Caco-2 (cell line): ENCODE measurements around the gene TMC1. TPM values are rescaled to one million over a fixed set of nuclear protein-coding genes. Genes with fewer than 3 reads are reported as not detected.

Experiments used
- BruUV-seq: library from RNA; stranded (reverse); fragments of 400-500 nt; replicated peaks from 2 replicates; lab custom pipeline; 2021; lab: Mats Ljungman, UMichigan
- CTCF ChIA-PET: fragments of 300-600 bp; sonication (Branson Sonifier 250); formaldehyde crosslinking; loops from one replicate; lab custom pipeline; 2022; ENCODE audit warnings: antibody characterized with exemption; lab: Charles Lee
- POLR2A ChIA-PET: fragments of 300-600 bp; sonication (Branson Sonifier 250); formaldehyde crosslinking; loops from one replicate; lab custom pipeline; 2022; ENCODE audit warnings: antibody characterized with exemption; lab: Charles Lee
- DNase-seq, 2 experiments: peaks; one replicate each; pipeline versions ENCODE4 v3.0.0 to v3.0.0-alpha.2; 2020 to 2022
- H3K27me3 ChIP-seq: replicated peaks from 2 replicates; pipeline ENCODE4 v1.6.0; 2011; ENCODE audit warnings: low read length; ENCODE audit not compliant: control insufficient read depth, insufficient read depth
- H3K36me3 ChIP-seq: 2 replicates; pipeline ENCODE4 v1.5.1; 2011; ENCODE audit warnings: low read length; ENCODE audit not compliant: control insufficient read depth, insufficient read depth
- H3K4me1 ChIP-seq: fragments of 250-450 bp; sonication (Bioruptor Pico); 2 replicates; pipeline ENCODE4 v1.5.1; 2020; ENCODE audit warnings: mild to moderate bottlenecking
- H3K4me3 ChIP-seq: 2 replicates; pipeline ENCODE4 v1.5.1; 2011; ENCODE audit warnings: low read depth, mild to moderate bottlenecking, control low read depth, low read length
- H3K9me3 ChIP-seq: fragments of 250-450 bp; sonication (Bioruptor Pico); 2 replicates; pipeline ENCODE4 v1.5.1; 2020; ENCODE audit warnings: mild to moderate bottlenecking, moderate library complexity
- H3K27ac Mint-ChIP-seq: one replicate; pipeline ENCODE4 v1.8.0; 2022; ENCODE audit warnings: mixed read lengths; ENCODE audit not compliant: unreplicated experiment
- H3K27me3 Mint-ChIP-seq: one replicate; pipeline ENCODE4 v1.8.0; 2022; ENCODE audit warnings: mixed read lengths; ENCODE audit not compliant: insufficient read depth, unreplicated experiment
- H3K36me3 Mint-ChIP-seq: one replicate; pipeline ENCODE4 v1.8.0; 2022; ENCODE audit warnings: mild to moderate bottlenecking, mixed read lengths; ENCODE audit not compliant: insufficient read depth, unreplicated experiment
- H3K4me1 Mint-ChIP-seq: one replicate; pipeline ENCODE4 v1.8.0; 2022; ENCODE audit warnings: low read depth, mixed read lengths; ENCODE audit not compliant: unreplicated experiment
- H3K4me3 Mint-ChIP-seq: one replicate; pipeline ENCODE4 v1.8.0; 2022; ENCODE audit warnings: mild to moderate bottlenecking, moderate library complexity, mixed read lengths; ENCODE audit not compliant: unreplicated experiment
- H3K9me3 Mint-ChIP-seq: one replicate; pipeline ENCODE4 v1.8.0; 2022; ENCODE audit warnings: mixed read lengths; ENCODE audit not compliant: unreplicated experiment
- CTCF ChIP-seq, 2 experiments: fragments of 200-600 bp in 1 of 2; IDR thresholded peaks; 1 replicate in 1 of 2; 2 replicates in 1 of 2; pipeline versions ENCODE4 v1.5.1 to v1.8.0; 2011 to 2022; ENCODE audit warnings: antibody characterized with exemption in 1 of 2, control low read depth in 1 of 2, inconsistent platforms in 1 of 2, low read depth in 1 of 2, low read length in 1 of 2, mild to moderate bottlenecking in 1 of 2, moderate library complexity in 1 of 2; ENCODE audit not compliant: insufficient read depth in 1 of 2, severe bottlenecking in 1 of 2, unreplicated experiment in 1 of 2
- intact Hi-C: fragments of 100-400 bp; cut with micrococcal nuclease; formaldehyde crosslinking; loops from one replicate; pipeline ENCODE4 v1.10.0; 2022; ENCODE audit not compliant: unreplicated experiment
- total RNA-seq: library from RNA; stranded (reverse); gene quantifications from 2 replicates; pipeline ENCODE4 v1.2.3, GENCODE V29; 2022

TMC1 gene
- total RNA-seq, 1 experiment from 2014 or later, result not detected

- POLR2A ChIA-PET, result no interaction called here
Observed at GRCh38 chr9:72633966-72634365, 112.6 kb downstream of the TMC1 start.

GRCh38 chr9:72635197-72635596, 113.8 kb downstream of the TMC1 start:
- Histone ChIP-seq H3K9me3 (no peaks in the 10 kb centered on the region), H3K4me3 (no peak overlapping the region), H3K36me3 (no peaks in the 10 kb centered on the region), H3K27me3 (no peaks in the 10 kb centered on the region), H3K4me1 (no peaks in the 10 kb centered on the region)
- ChIA-PET POLR2A (no interaction called here), CTCF (no interaction called here)
- Mint-ChIP-seq H3K27ac (no peak overlapping the region), H3K4me1 (no peaks in the 10 kb centered on the region), H3K9me3 (no peaks in the 10 kb centered on the region), H3K27me3 (no peaks in the 10 kb centered on the region), H3K36me3 (no peaks in the 10 kb centered on the region), H3K4me3 (no peak overlapping the region)
- no peak for TF ChIP-seq CTCF (IDR thresholded peaks at IDR 0.05; ENCODE audit: insufficient read depth in 1 of 2, low read depth in 1 of 2, low read length in 1 of 2, severe bottlenecking in 1 of 2, unreplicated experiment in 1 of 2)
- DNase-seq, result peak in 1 of 2 experiments; percentile 0
- intact Hi-C loops, result no loop called here
- BruUV-seq, result no TSS peak

More at GRCh38 chr9:72633966-72634365, 112.6 kb downstream of the TMC1 start:
- Mint-ChIP-seq H3K36me3 (no peaks in the 10 kb centered on the region), H3K4me1 (no peaks in the 10 kb centered on the region), H3K4me3 (no peak overlapping the region), H3K27ac (no peak overlapping the region), H3K27me3 (no peaks in the 10 kb centered on the region), H3K9me3 (no peaks in the 10 kb centered on the region)
- intact Hi-C loops, result no loop called here
- no peaks in the 10 kb centered on the region for H3K27me3 ChIP-seq
- H3K4me3 ChIP-seq, result no peak overlapping the region
- DNase-seq, result no peak
- H3K4me1 ChIP-seq, result no peaks in the 10 kb centered on the region
- CTCF ChIA-PET, result no interaction called here
- H3K36me3 ChIP-seq, result no peaks in the 10 kb centered on the region
- BruUV-seq, result no TSS peak
- no peaks in the 10 kb centered on the region for H3K9me3 ChIP-seq
- no peak for TF ChIP-seq CTCF (IDR thresholded peaks at IDR 0.05; ENCODE audit: insufficient read depth in 1 of 2, low read depth in 1 of 2, low read length in 1 of 2, severe bottlenecking in 1 of 2, unreplicated experiment in 1 of 2)

- Mint-ChIP-seq H3K9me3 (no peaks in the 10 kb centered on the region), H3K27ac (no peak overlapping the region), H3K4me1 (no peaks in the 10 kb centered on the region), H3K4me3 (no peak overlapping the region), H3K27me3 (no peaks in the 10 kb centered on the region), H3K36me3 (no peaks in the 10 kb centered on the region)
- H3K9me3 ChIP-seq, result no peaks in the 10 kb centered on the region
- POLR2A ChIA-PET, result no interaction called here
- CTCF ChIA-PET, result no interaction called here
- intact Hi-C loops, result no loop called here
- TF ChIP-seq CTCF (IDR thresholded peaks at IDR 0.05; ENCODE audit: insufficient read depth in 1 of 2, low read depth in 1 of 2, low read length in 1 of 2, severe bottlenecking in 1 of 2, unreplicated experiment in 1 of 2), result no peak
- DNase-seq, result no peak
- BruUV-seq, result no TSS peak
- H3K4me1 ChIP-seq, result no peaks in the 10 kb centered on the region
- no peak overlapping the region for H3K4me3 ChIP-seq
- no peaks in the 10 kb centered on the region for H3K36me3 ChIP-seq
- no peaks in the 10 kb centered on the region for H3K27me3 ChIP-seq
Observed at GRCh38 chr9:72636621-72637020, 115.2 kb downstream of the TMC1 start.
